CD4-positive, alpha-beta T cell treated with Interleukin-15 for 4 hours (primary cell): ENCODE data around the gene PNP.
"Not testable (repeated sequence)": the region's sequence is repeated elsewhere in the genome, so short reads cannot be mapped to it uniquely, and the experiment has no call there.

Experiments
- DNase-seq: peaks from one replicate; pipeline ENCODE4 v3.0.0-alpha.2; 2020; ENCODE audit warnings: low spot score

PNP gene

GRCh38 chr14:20492486-20492885, 23.3 kb downstream of the PNP start:
- DNase-seq, result no peak

DNA sequence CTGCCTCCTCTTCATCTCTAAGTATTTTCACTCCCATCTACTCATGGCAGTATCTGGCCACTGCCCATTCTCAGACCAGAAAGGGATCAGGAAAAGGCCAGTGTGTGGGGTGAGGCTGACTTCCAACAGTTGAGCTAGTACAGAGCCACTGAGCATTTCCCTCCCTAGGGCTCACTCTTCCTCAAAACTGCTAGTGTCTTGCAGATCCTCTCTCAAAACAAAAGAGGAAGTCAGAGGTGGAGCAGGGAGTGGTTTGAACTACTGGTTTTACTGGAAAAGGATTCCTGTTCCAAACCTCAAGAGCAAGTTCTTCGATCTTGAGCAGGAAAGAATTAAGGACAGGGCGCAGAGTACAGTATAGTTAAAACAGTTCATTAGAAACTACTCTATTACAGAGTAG, 24.4 kb downstream of the PNP start:
- DNase-seq, result no peak

DNA sequence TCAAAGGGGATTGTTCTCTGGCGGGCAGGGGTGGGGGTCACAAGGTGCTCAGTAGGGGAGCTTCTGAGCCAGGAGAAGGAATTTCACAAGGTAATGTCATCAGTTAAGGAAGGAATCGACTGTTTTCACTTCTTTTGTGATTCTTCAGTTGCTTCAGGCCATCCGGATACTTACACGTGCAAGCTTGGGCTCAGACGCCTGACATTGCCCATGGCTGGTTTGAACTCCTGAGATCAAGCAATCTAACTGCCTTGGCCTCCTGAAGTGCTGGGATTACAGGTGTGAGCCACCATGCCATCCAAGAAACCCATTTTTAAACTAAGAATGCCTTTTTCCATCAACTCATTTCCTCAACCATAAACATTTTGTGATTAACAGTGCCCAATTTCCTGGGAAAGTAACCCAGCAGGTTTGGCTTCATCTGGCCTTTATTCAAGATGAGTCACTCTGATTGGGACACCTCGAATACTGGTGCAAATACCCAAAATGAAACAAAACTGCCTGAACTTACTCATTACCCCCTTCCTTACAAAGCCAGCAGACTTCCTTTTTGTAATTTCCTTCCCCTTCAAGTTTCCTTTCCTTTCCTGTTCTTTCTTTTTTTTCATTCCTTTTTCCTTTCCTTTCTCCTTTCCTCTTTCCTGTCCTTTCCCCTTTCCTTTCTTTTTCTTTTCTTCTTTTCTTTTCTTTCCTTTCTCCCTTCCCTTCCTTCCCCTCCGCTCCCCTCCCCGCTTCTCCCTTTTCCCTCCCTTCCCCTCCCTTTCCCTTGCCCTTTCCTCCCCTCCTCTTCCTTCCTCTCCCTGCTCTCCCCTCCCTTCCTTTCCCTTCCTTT, 25.9 kb downstream of the PNP start:
- no peak for DNase-seq

GRCh38 chr14:20498622-20499021, 29.4 kb downstream of the PNP start:
- no peak for DNase-seq

DNA sequence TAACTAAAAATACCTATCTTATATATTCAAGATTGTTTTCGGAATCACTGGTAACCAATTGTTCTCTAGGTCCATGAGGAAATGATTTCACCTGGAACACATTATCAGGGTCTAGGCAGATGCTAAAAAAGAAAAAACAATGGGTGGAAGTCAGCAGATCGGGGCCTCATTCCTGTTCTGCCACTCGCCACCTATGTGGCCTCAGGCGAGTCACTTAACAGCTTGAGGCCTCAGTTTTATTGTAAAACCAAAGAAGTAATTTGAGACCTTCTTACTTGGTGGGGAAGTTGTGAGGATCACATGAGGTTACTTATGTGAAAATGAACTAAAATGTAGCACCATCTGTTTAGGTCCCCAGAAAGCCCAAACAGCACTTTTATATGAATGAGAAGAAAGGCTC, 29.9 kb downstream of the PNP start:
- no peak for DNase-seq

DNA sequence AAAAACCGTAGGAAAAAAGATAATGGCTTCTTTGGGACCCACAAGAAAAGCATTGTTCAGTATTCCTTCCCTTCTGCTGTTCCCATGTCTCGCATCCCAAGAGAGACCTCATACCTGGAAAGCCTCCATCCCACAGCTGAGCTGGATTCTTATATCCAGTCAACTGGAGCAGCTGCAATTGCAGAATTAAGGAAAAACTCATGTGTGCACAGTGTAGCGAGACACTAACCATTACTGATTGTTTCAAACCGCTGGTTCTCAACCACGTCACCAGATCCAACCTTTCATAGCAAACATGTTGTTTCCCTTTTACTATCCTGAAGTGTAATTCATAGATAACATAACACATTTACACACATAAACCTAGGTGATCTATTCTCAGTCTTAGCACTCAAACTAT, 30.7 kb downstream of the PNP start:
- DNase-seq, result no peak

- DNase-seq, result no peak
Measured at GRCh38 chr14:20501346-20501745, 32.1 kb downstream of the PNP start.

DNA sequence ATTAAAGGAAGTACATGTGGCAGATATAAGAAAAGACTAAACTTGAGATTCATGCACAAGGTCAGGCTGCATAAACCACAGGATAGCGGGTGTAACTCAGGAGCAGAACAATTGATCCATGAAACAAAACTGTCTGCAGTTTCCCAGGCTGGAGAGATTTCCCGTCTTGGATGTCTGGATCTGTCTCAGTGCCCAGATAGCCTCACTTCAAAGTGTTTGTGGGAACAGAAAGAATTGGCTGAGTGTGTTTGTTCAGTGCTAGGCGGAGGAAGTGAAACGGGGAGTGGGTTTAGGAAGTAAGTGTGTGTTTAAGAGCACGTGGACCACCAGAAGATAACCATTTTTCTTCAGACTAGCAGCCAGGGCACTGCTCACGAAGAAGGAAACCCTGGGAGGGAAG, 34.7 kb downstream of the PNP start:
- no peak for DNase-seq

- not testable (repeated sequence) for DNase-seq
Measured at GRCh38 chr14:20506276-20506675, 37.1 kb downstream of the PNP start.

- DNase-seq, result not testable (repeated sequence)
Measured at GRCh38 chr14:20506752-20507151, 37.5 kb downstream of the PNP start.

DNA sequence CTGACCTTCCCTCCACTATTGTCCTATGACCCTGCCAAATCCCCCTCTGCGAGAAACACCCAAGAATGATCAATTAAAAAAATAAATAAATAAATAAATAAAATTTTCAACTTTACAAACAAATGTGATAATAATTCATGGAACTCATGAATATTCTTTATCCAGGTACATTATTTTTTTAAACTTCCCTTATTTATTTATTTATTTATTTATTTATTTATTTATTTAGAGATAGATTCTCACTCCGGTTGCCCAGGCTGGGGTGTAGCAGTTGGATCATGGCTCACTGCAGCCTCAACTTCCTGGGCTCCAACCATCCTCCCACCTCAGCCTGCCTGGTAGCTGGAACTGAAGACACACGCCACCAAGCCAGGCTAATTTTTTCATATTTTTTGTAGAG, 38.3 kb downstream of the PNP start:
- not testable (repeated sequence) for DNase-seq

DNA sequence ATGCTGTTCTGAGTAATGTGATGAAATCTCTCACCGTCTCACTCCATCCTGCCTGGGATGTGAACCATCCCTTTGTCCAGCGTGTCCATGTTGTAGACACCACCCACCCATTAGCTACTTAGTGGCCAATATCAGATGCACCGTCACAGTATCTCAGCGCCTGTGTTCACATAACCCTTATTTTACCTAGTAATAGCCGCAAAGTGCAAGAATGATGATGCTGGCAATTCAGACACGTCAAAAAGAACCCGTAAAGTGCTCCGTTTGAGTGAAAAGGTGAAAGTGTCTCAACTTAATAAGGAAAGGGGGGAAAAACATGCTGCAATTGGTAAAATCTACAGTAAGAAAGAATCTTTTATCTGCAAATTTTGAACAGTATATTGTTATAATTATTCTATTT, 39.2 kb downstream of the PNP start:
- DNase-seq, result no peak

- DNase-seq, result no peak
Measured at GRCh38 chr14:20512177-20512905, 43.1 kb downstream of the PNP start.

- DNase-seq, result no peak
Measured at GRCh38 chr14:20515846-20516245, 46.6 kb downstream of the PNP start.

- no peak for DNase-seq
Measured at GRCh38 chr14:20516921-20517320, 47.7 kb downstream of the PNP start.

- DNase-seq, result no peak
Measured at GRCh38 chr14:20522332-20522731, 53.1 kb downstream of the PNP start.

DNA sequence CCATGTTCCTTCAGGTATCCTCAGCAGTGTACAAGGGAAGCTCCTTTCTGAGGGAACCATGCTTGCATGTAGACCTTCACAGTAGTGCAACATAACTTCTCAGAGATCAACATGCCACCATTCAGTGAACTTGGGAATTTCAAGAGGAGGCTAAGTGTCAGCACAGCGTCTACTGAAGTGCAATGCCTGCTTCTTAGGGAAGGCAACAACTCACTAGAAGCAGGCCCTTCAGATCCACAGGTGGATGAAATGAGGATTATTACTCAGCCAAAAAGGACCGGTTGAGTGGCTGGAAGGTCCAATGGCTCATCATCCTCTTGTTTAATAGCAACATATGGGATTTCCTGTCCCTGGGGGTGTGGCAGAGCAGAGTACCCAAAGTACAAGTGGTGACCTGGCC, 54.8 kb downstream of the PNP start:
- no peak for DNase-seq
